ENCODE measurements around the gene MSI2. TPM values are rescaled to one million over a fixed set of nuclear protein-coding genes. Genes with fewer than 3 reads are reported as not detected.

The MSI2 gene
- polyA plus RNA-seq, 3 donors = 7.4 to 10.7 (median 7.5) TPM

DNA sequence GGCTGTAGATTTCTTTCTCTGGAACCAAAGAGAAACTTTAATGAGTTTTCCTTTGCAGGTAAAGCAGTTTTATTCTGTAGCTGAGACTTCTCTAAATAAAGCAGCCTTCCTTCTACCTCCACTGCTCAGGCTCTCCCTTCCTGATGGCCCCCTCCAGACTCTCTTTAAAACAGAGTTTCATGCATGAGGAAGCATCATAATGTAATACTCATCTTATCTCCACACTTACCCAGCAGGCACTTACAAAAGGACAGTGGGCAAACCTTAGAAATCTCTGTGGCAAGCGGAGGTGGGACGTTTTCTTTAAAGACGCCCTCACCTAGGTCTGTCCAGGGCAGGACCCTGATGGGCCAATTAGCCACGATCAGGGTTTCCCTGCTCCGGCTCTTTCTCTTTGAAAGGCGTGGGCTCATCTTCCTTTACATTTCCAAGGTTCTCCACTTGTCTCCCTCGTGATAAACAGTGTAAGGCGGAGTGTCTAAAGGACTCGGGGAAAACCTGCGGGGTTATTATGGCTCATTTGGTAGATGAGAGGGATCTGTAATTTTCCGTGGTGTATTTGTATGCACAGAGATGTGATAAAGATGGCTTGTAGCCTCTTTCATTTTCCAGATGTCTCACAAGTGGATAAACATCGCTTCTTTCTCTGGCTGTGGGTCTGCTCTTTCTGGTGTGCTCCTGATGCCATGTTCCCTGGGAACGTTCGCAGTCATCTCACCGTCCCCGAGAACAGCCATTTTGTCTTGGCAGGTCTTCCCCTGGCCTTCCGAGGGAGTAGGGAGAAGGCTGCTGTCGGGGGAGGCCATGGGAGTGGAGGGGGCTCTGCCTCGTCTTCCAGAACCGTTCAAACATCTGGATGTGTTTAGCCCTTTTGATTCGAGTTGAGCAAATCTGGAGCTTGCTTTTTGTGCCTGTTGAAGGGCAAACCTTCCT, 249.8 kb downstream of the MSI2 start:
- whole genome bisulfite sequencing, 3 donors = 69 to 83% (median 70%) methylated on average over 21 of the region's 21 CpGs

DNA sequence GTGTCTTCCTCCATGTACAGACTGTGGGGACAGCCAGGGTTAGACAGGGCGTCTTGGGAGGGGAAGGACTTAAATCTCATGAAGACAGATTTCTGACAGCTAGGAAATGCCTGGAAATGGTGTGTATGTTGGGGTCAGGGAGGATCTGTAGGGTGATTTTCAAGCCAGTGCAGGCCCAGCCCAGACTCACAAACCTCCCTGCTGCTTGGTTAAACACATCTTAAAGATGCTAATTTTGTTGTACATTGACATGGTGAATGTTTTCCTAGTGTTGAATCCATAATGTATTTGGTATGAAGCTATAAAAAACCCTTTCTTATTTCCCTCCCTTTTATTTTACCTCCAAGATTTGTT, 250.4 kb downstream of the MSI2 start:
- 44 to 50% (median 50%) methylated on average over 1 of the region's 1 CpG for WGBS, 3 donors
- H3K27ac ChIP-seq (ENCODE audit: low read depth, low read length) = no peak overlapping the region

More for the DNA sequence above, 249.8 kb downstream of the MSI2 start:
- no peak overlapping the region for H3K27ac ChIP-seq (ENCODE audit: low read depth, low read length)

DNA sequence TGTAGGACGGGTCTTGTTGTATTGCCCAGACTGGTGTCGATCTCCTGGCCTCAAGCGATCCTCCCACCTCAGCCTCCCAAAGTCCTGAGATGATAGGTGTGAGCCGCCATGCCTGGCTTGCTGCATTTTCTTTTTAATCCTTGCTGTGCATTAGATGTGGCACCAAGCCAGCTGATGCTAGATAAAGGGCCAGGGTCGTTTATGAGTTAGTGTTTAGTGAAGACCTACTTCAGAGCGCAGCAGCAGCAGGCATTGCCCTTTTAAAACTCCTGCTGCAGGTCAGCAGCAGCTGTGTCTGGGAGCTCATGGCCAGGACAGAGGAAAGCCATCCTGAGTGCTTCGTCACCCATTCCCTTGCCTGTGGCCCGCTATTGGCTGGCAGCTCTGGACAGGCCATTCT, 251.5 kb downstream of the MSI2 start:
- H3K27ac ChIP-seq (ENCODE audit: low read depth, low read length) = no peak overlapping the region
- 71 to 79% (median 78%) methylated on average over 8 of the region's 8 CpGs for WGBS, 3 donors

DNA sequence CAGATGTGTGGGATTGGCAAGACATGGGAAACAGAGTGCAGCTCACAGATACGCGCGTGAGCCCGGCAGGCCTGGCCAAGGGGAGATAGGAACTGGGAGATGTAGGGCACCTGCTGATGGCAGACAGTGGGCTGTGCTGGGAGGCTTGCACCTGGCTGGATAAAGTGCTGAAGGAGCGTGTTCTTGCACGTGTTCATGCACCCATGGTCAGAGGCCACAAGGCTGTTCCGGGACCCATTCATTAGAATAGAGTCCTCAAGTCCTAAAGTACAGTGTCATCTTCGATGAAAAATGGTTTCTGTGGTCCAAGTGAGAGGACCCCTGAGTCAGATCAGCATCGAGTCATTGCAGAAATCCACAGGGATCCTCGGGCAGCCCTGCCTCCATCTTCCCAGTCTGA, 252.3 kb downstream of the MSI2 start:
- no peak overlapping the region for H3K27ac ChIP-seq (ENCODE audit: low read depth, low read length)
- 55 to 93% (median 89%) methylated on average over 10 of the region's 10 CpGs for WGBS, 3 donors

DNA sequence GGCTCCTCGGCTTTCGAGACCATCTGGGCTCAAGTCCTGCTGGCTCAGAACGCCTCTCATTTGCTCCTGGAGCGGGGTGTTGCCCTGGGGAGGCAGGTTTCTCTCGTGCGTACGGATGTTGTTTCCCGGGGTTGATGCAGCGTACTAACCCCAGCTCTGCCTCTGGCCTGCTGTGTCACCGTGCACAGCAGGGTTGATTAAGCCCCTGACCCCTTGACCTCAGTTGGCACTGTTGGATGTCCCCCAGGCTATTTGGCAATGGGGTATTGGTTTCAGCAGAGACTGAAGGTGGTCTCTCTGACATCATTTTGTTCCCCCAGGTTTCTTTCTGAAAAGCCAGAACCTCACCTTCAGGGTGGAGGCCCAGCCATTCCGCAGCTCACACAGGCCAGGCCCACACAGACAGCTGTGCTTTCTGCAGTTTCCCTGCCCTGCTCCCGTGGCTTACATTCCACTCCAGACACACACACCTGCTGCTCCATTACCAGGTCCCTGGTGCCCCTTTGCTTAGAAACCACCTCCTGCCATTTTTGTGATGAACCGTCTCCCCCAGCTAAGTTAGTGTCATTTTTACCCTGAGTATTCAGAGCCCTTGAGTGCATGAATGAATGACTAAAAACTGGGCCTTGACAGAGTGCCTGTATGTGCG, 255.3 kb downstream of the MSI2 start:
- WGBS, 3 donors = 94 to 95% (median 95%) methylated on average over 14 of the region's 14 CpGs
- H3K27ac ChIP-seq (ENCODE audit: low read depth, low read length) = no peak overlapping the region

DNA sequence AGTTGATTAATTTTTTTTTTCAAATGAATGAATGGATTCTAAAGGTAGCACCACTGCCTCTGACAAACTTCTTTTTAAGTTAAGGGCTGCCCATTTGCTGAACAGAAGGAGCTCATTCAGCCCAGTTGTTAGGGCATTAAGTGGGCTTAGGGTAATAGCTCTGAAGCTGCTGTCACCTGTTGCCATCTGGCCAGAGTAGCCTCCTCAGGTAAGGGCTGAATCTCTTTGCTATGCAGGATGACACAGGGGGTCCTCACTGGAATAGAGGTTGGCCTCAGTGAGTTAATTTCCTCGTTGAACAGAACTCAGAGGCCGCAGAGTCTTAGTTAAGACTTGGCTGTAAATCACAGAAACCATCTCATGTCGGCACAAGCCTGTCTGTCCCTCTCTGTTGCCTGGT, 255.9 kb downstream of the MSI2 start:
- H3K27ac ChIP-seq (ENCODE audit: low read depth, low read length) = no peak overlapping the region
- WGBS, 3 donors = 87 to 93% (median 87%) methylated on average over 3 of the region's 3 CpGs

DNA sequence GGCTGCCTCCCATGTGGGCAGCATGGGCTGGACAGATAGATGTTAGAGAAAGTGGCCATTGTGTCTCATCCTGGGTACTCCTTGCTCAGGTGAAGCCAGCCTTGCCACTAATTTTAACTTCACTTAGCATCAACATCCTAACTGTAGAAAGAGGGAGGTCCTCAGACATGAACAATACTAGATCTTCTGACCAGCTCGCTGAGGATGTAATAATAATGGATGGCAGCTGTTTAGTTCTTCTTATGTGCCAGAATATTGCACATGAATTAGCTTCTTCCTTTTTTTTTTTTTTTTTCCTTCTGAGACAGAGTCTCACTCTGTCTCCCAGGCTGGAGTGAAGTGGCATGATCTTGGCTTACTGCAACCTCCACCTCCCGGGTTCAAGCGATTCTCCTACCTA, 256.4 kb downstream of the MSI2 start:
- no peak overlapping the region for H3K27ac ChIP-seq (ENCODE audit: low read depth, low read length)
- 90 to 93% (median 93%) methylated on average over 3 of the region's 3 CpGs for WGBS, 3 donors

DNA sequence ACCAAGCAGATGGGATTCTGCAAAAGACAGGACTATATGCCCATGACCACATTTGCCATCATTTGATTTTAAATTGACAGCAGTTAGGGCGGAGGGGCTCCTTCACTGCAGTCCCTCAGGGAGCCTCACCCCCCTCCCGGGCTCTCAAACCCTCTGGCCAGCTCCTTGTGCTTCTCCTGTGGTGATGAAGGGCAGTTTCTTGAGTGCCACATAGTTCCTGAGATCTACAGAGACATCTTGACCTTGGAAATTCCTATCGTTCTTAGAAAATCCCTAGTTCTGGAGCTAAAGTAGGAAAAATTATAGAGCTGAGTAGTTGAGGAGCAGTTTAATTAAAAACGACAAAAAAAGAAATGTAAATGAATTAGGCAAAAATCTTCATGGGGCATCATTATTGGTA, 257.2 kb downstream of the MSI2 start:
- no peak overlapping the region for H3K27ac ChIP-seq (ENCODE audit: low read depth, low read length)
- WGBS, 3 donors = 74 to 87% (median 83%) methylated on average over 4 of the region's 4 CpGs

DNA sequence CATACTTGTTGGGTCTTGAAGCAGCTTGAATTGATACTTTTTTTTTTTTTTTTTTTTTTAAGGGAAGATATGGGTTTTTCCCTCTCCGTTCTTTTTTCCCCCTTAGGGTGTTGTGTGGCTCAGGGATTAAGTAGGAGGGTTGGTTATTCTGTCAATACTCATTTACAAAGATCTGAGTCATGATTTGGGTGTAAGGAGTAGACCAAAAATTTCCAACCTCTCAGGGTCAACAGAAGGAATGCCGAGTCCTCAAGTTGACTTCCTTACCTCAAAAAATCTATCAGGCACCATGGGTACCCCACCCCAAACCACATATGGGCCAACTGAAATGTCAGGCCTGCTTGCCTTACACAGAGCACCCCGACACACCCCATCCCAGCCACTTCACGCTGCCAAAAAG, 258.3 kb downstream of the MSI2 start:
- H3K27ac ChIP-seq (ENCODE audit: low read depth, low read length) = no peak overlapping the region
- 79 to 93% (median 89%) methylated on average over 4 of the region's 4 CpGs for WGBS, 3 donors

DNA sequence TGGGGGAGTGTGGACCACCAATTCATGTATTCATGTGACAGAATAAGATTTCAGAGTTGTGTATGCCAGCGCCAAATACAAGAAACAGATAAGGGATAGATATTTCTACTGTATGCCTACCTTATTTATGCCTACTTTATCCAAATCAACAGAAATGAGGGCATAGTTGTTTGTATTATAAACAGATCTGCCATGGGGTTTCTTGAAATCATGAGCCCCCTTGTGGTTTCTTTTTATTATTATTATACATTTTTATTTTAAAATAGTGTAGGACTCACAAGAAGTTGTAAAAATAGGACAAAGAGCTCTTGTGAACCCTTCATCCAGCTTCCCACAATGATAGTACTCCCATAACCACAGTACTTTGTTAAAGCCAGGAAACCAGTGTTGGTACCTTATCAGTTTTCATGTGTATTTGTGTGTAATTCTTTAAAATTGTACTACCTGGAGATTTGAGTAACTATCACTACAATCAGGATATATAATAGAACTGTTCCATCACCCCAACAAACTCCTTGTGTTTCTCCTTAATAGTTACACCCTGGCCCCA, 259.4 kb downstream of the MSI2 start:
- H3K27ac ChIP-seq (ENCODE audit: low read depth, low read length) = no peak overlapping the region

DNA sequence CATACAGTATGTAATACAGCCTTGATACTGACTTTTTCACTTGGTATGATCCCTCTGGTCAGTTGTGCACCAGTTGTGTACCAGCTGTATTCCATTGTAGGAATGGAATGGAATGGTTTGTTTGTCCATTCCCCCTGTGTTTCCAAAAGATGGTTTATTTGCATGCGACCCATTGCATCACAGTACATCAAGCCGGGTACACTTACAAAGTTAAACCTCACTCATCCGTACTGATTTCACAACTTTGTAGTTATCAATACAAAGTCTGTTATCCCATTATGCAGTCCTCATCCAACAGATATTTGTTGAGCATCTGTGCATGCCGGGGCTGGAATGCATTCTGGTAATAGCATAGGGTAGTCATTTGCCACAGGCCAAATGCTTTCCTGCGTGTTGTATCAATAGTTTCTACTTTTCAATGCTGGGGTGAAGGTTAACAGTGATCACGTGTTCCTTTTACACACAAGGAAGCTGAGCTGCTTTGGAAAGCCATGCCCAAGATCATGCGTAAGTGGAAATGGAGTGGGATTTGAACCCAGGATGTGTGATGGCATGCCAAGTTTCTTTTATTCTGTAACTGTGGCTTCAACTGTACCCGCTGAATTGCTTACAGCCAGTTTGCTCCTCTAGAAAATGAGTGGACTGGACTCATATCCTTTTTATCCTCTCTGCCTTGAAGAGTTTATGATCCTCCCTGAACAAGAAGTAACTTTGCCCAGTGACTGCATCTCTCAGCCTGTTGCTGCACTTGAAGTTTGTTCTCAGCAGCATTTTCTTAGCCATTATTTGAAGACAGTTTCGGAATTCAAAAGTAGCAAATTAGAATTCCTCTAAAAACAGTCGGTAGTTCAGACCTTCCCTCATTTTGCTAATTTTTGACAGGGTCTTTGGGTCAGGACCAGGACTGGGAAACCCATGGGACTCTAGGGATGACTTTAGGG, 260.2 kb downstream of the MSI2 start:
- 84 to 90% (median 87%) methylated on average over 10 of the region's 10 CpGs for WGBS, 3 donors
- no peak overlapping the region for H3K27ac ChIP-seq (ENCODE audit: low read depth, low read length)

More for the DNA sequence above, 259.4 kb downstream of the MSI2 start:
- WGBS, 3 donors = 95 to 100% (median 97%) methylated on average over 1 of the region's 1 CpG

DNA sequence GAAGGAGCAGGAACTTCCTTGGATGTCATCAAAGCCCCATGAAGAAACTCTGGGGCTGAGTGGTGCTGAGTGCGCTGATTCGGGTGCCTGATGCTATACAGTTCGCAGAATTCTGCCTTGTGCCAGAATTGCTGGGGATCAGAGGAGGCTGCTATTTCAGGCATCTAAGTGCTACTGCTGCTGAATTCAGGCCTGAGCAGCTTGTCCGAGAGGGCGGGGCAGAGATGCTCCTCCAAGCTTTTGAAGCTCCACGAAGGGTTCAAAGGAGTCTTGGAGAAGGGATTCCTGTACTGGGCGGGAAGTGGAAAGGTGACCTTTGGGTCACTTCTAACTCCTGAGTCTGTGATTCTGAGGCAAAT, 260.9 kb downstream of the MSI2 start:
- WGBS, 3 donors = 89 to 90% (median 90%) methylated on average over 7 of the region's 7 CpGs
- no peak overlapping the region for H3K27ac ChIP-seq (ENCODE audit: low read depth, low read length)

DNA sequence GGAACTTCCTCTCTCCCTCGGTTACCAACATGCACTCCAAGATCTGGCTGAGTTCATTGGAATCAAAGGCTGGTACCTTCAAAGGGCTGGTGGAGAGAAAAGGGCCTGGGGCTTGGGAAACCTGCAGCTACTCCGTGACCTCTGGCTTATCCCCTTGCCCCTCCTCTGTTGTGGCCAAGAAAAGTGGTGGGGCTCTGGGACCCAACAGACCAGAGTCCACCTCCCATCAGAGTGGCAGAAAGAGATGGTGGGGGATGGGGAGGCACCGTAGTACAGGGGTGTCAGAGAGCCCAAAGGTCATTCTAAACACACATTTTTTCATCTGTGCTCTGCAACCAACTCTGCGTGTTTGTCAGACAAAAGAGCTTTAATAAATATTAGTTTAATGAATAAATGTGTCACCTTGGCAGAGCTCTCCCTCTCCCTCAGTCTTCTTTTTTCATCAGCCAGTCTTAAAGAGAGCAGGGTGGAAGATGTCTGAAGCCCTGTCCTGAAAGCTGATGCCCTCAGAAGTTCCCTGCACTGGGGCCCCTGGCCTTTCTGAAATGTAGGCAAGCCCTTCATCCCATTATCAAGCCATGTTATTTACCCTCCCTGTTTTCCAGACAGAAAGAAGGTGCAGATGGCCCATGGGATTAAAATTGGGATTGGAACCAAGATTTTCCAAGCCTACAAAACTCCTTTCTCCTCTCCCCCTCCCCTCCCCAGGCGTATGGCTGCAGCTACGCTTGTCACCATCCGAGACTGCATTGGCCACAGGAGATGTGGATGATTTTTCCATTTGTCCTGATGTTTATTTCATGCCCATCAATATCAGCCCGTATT, 261.5 kb downstream of the MSI2 start:
- H3K27ac ChIP-seq (ENCODE audit: low read depth, low read length) = no peak overlapping the region
- 77 to 90% (median 85%) methylated on average over 8 of the region's 8 CpGs for WGBS, 3 donors

DNA sequence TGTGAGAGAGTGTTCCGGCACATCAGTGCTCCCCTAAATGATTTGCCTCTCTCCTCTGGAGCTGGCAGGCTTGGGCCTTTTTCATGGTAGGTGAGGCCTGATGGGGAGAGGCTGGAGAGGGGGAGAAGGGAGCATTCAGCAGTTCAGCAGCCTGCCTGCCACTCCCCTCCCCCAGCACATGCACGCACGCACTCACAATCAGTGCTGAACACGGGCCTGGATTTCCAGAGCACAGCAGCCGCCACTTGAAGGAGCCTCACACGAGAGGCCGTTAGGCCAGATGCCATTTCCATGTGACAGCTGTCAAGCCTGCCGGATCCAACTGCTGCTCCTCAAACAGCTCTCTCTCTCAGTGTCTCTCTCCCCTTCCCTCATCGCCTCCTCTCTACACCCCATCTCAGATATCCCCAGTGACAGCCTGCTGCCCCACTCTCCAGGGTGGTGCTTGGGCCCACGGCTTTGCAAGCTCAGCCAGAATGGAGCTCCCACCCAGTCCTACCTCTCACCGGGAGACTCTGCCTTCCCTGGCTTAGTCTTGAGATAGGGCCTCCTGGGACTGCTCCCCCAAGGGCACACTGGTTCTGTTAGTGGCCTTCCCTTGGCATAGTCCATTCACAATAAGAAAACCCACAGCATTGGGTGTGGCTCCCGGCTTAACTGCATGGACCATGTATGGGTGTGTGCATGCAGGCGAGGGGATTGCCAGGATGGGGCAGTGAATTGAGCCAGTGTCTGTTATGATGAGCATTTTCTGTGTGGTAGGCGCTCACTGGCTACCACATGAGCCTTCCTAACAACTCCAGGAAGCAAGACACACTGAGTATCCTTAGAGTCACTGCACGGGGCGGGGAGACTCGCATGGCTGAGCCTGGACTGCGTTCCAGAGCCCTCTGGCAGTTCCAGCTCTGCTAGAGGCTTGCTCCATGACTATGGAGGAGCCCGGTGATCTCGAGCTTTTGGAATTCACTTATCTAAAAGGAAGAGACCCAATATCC, 262.6 kb downstream of the MSI2 start:
- 83 to 92% (median 89%) methylated on average over 19 to 20 of the region's 20 CpGs for WGBS, 3 donors
- H3K27ac ChIP-seq (ENCODE audit: low read depth, low read length) = no peak overlapping the region

DNA sequence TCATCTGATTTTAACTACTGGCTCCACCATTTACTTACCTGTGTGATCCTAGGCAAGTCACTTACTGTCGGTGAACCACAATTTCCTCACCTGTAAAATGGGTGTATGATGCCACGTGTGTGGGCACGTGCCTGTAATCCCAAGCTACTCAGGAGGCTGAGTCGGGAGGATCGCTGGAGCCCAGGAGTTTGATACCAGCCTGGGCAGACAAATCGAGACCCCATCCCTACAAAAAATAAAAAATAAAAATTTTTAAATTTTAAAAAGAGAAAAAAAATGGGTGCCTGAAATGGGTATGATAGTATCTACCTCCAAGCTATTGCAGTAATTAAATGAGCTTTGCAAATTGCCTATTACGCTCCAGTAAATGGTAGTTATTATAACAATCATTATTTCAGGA, 263.5 kb downstream of the MSI2 start:
- H3K27ac ChIP-seq (ENCODE audit: low read depth, low read length) = no peak overlapping the region
- 97 to 99% (median 99%) methylated on average over 7 of the region's 7 CpGs for WGBS, 3 donors

DNA sequence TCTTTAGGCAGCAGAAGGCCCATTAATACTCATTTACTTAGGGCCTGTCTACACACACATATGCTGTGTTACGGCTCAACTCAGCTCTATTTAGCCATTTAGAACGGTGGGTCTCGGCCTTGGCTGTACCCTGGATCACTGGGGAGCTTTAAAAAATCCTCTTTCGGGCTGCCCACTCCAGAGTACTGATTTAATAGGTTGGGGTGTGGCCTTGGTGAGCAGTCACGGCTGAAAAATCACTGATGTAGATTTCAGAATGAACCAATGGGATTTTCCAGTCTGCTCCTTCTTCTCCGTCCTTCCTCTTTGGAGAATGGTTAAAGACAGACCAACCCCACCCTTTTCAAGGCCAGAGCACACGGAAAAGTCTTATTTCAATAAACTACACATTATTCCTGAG, 265.3 kb downstream of the MSI2 start:
- 90 to 95% (median 93%) methylated on average over 7 of the region's 7 CpGs for WGBS, 3 donors
- H3K27ac ChIP-seq (ENCODE audit: low read depth, low read length) = no peak overlapping the region
